Nephron (organoid): Measurements from ENCODE around the gene NFATC1.

Experiments used
- H3K27ac Mint-ChIP-seq, 3 experiments: 2 replicates each; pipeline ENCODE4 v1.8.0; 2020; ENCODE audit warnings: mixed read lengths in 3 of 3, mild to moderate bottlenecking in 2 of 3, moderate library complexity in 1 of 3
- H3K27me3 Mint-ChIP-seq: 2 replicates; pipeline ENCODE4 v1.8.0; 2021; ENCODE audit warnings: low read depth, mild to moderate bottlenecking, moderate library complexity, mixed read lengths
- H3K36me3 Mint-ChIP-seq: 2 replicates; pipeline ENCODE4 v1.8.0; 2020; ENCODE audit warnings: low read depth, mixed read lengths
- H3K4me1 Mint-ChIP-seq: 2 replicates; pipeline ENCODE4 v1.8.0; 2020; ENCODE audit warnings: mixed read lengths
- H3K4me3 Mint-ChIP-seq, 3 experiments: 2 replicates each; pipeline ENCODE4 v1.8.0; 2020; ENCODE audit warnings: mild to moderate bottlenecking in 3 of 3, mixed read lengths in 3 of 3, moderate library complexity in 2 of 3
- H3K9me3 Mint-ChIP-seq: 2 replicates; pipeline ENCODE4 v1.8.0; 2020; ENCODE audit warnings: mixed read lengths
- CTCF ChIP-seq, 3 experiments: fragments of 200-600 bp; sonication (generic); IDR thresholded peaks; one replicate each; pipeline ENCODE4 v1.5.0; 2021; ENCODE audit warnings: antibody characterized with exemption in 3 of 3; ENCODE audit not compliant: unreplicated experiment in 3 of 3

NFATC1 gene

GRCh38 chr18:79494936-79495335 is 99.2 kb downstream of the NFATC1 start:
- Mint-ChIP-seq H3K27me3 (peaks cover 6% of the 10 kb centered on the region), H3K4me3 (no peak overlapping the region), H3K4me1 (peaks cover 36% of the 10 kb centered on the region), H3K27ac (peak overlapping the region; percentile 74 to 81 (median 76)), H3K9me3 (peaks cover 39% of the 10 kb centered on the region), H3K36me3 (peaks cover 47% of the 10 kb centered on the region)
- TF ChIP-seq CTCF (IDR thresholded peaks at IDR 0.05; ENCODE audit: unreplicated experiment in 3 of 3) = no peak

- Mint-ChIP-seq H3K27ac (peak overlapping the region; percentile 95 to 98 (median 98)), H3K4me3 (peak overlapping the region in 1 of 3 experiments; percentile 1), H3K9me3 (peaks cover 46% of the 10 kb centered on the region), H3K4me1 (peaks cover 36% of the 10 kb centered on the region), H3K36me3 (peaks cover 51% of the 10 kb centered on the region), H3K27me3 (peaks cover 6% of the 10 kb centered on the region)
- no peak for TF ChIP-seq CTCF (IDR thresholded peaks at IDR 0.05; ENCODE audit: unreplicated experiment in 3 of 3)
These were observed 99.9 kb downstream of the NFATC1 start for GRCh38 chr18:79495591-79496071.

GRCh38 chr18:79496237-79496977 is 100.7 kb downstream of the NFATC1 start:
- H3K27ac Mint-ChIP-seq = peak overlapping the region; percentile 95 to 98 (median 98)

GRCh38 chr18:79496978-79497637 is 101.4 kb downstream of the NFATC1 start:
- H3K27me3 Mint-ChIP-seq = peaks cover 6% of the 10 kb centered on the region

More at GRCh38 chr18:79496237-79496977, 100.7 kb downstream of the NFATC1 start:
- H3K4me3 Mint-ChIP-seq = no peak overlapping the region
- peaks cover 6% of the 10 kb centered on the region for H3K27me3 Mint-ChIP-seq
- peaks cover 50% of the 10 kb centered on the region for H3K9me3 Mint-ChIP-seq
- peaks cover 51% of the 10 kb centered on the region for H3K36me3 Mint-ChIP-seq
- no peak for TF ChIP-seq CTCF (IDR thresholded peaks at IDR 0.05; ENCODE audit: unreplicated experiment in 3 of 3)
- peaks cover 30% of the 10 kb centered on the region for H3K4me1 Mint-ChIP-seq

GRCh38 chr18:79497638-79498081 is 101.9 kb downstream of the NFATC1 start:
- peaks cover 52% of the 10 kb centered on the region for H3K9me3 Mint-ChIP-seq

More at GRCh38 chr18:79496978-79497637, 101.4 kb downstream of the NFATC1 start:
- H3K9me3 Mint-ChIP-seq = peaks cover 50% of the 10 kb centered on the region
- H3K27ac Mint-ChIP-seq = peak overlapping the region; percentile 95 to 98 (median 98)
- peaks cover 24% of the 10 kb centered on the region for H3K4me1 Mint-ChIP-seq
- no peak for TF ChIP-seq CTCF (IDR thresholded peaks at IDR 0.05; ENCODE audit: unreplicated experiment in 3 of 3)
- peaks cover 47% of the 10 kb centered on the region for H3K36me3 Mint-ChIP-seq
- peak overlapping the region; percentile 16 to 56 (median 53) for H3K4me3 Mint-ChIP-seq

More at GRCh38 chr18:79497638-79498081, 101.9 kb downstream of the NFATC1 start:
- Mint-ChIP-seq H3K4me3 (no peak overlapping the region), H3K36me3 (peaks cover 47% of the 10 kb centered on the region), H3K27ac (peak overlapping the region; percentile 95 to 98 (median 98)), H3K27me3 (peaks cover 6% of the 10 kb centered on the region), H3K4me1 (peaks cover 23% of the 10 kb centered on the region)
- no peak for TF ChIP-seq CTCF (IDR thresholded peaks at IDR 0.05; ENCODE audit: unreplicated experiment in 3 of 3)
